Suprapubic skin (tissue), 4 donors: ENCODE data around the gene BBS2.

Experiments
- CTCF ChIP-seq, 2 donors: fragments of 200-600 bp in 1 of 2; fragments of 450-650 bp in 1 of 2; sonication (generic) in 1 of 2; IDR thresholded peaks; one replicate each; pipeline ENCODE4 v1.5.1; 2016 to 2019; ENCODE audit warnings: antibody characterized with exemption in 2 of 2, mild to moderate bottlenecking in 1 of 2, moderate library complexity in 1 of 2
- POLR2A ChIP-seq, 2 donors: fragments of 450-650 bp; IDR thresholded peaks; one replicate each; pipeline ENCODE4 v1.6.1; 2017; ENCODE audit warnings: antibody characterized with exemption in 2 of 2, mild to moderate bottlenecking in 2 of 2, moderate library complexity in 2 of 2
- POLR2AphosphoS5 ChIP-seq, 3 donors: sonication (generic); formaldehyde crosslinking; IDR thresholded peaks; one replicate each; pipeline ENCODE4 v1.6.1; 2017; ENCODE audit warnings: antibody characterized with exemption in 3 of 3

DNA sequence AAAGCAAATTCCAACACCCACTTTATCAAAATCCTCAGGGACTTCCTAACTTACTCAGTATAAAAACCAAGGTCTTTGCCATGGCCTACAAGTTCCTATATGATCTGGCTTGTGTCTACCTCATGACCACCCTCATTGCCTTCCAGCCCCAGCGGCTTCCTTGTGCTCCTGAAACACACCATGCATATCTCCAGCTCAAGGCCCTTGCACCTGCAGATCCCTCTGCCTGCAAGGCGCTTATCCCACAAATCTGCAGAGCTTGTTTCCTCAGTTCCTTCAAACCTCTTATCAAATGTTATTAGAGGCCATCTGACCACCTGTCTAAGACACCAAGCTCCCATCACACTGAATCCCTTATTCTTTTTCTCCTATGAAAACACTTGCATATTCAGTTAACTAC, 2.6 kb downstream of the BBS2 start:
- TF ChIP-seq CTCF (IDR thresholded peaks at IDR 0.05): no peak
- TF ChIP-seq POLR2A (IDR thresholded peaks at IDR 0.05): no peak
- no peak for TF ChIP-seq POLR2AphosphoS5 (IDR thresholded peaks at IDR 0.05)
